Smooth muscle cell (in vitro differentiated cells): ENCODE measurements around the gene KCTD10. TPM values are rescaled to one million over a fixed set of nuclear protein-coding genes. Genes with fewer than 3 reads are reported as not detected.

Experiments used
- DNase-seq: peaks from one replicate; lab custom pipeline; 2025; ENCODE audit not compliant: unreplicated experiment; lab: John Stamatoyannopoulos, UW
- H2AFZ ChIP-seq: fragments of 200-600 bp; sonication (generic); 2 replicates; pipeline ENCODE4 v1.6.0; 2016; ENCODE audit warnings: antibody characterized with exemption, low read depth, mild to moderate bottlenecking
- H3F3A ChIP-seq: fragments of 200-600 bp; sonication (generic); 2 replicates; pipeline ENCODE4 v1.6.0; 2017; ENCODE audit warnings: antibody characterized with exemption, low read depth
- H3K27ac ChIP-seq: fragments of 200-600 bp; sonication (generic); 2 replicates; pipeline ENCODE4 v1.5.1; 2016; ENCODE audit warnings: low read depth, mild to moderate bottlenecking
- H3K27me3 ChIP-seq: fragments of 200-600 bp; sonication (generic); 2 replicates; pipeline ENCODE4 v1.6.1; 2016; ENCODE audit warnings: low read depth, mild to moderate bottlenecking
- H3K36me3 ChIP-seq: fragments of 200-600 bp; sonication (generic); 2 replicates; pipeline ENCODE4 v1.5.1; 2016; ENCODE audit warnings: low read depth
- H3K4me1 ChIP-seq: fragments of 200-600 bp; sonication (generic); 2 replicates; pipeline ENCODE4 v1.5.1; 2016; ENCODE audit warnings: low read depth
- H3K4me2 ChIP-seq: fragments of 200-600 bp; sonication (generic); 2 replicates; pipeline ENCODE4 v1.6.0; 2016; ENCODE audit warnings: mild to moderate bottlenecking
- H3K4me3 ChIP-seq: fragments of 200-600 bp; sonication (generic); 2 replicates; pipeline ENCODE4 v1.5.1; 2016; ENCODE audit warnings: mild to moderate bottlenecking
- H3K79me2 ChIP-seq: fragments of 200-600 bp; sonication (generic); 2 replicates; pipeline ENCODE4 v1.6.0; 2016; ENCODE audit warnings: low read depth, mild to moderate bottlenecking
- H3K9ac ChIP-seq: fragments of 200-600 bp; sonication (generic); 2 replicates; pipeline ENCODE4 v1.6.0; 2016; ENCODE audit warnings: low read depth
- H3K9me3 ChIP-seq: fragments of 200-600 bp; sonication (generic); replicated peaks from 2 replicates; pipeline ENCODE4 v1.5.1; 2016; ENCODE audit warnings: low read depth
- H4K20me1 ChIP-seq: fragments of 200-600 bp; sonication (generic); 2 replicates; pipeline ENCODE4 v1.6.0; 2016; ENCODE audit warnings: low read depth
- CTCF ChIP-seq: fragments of 200-600 bp; sonication (generic); IDR thresholded peaks from 2 replicates; pipeline ENCODE4 v1.5.1; 2017; ENCODE audit warnings: borderline replicate concordance, mild to moderate bottlenecking, antibody characterized with exemption; ENCODE audit not compliant: insufficient read depth, poor library complexity, severe bottlenecking
- WGBS: methylation state at CpG from one replicate; pipeline ENCODE4 v1.1.7; 2016; ENCODE audit warnings: low lambda C conversion rate; 5-methylcytosine and 5-hydroxymethylcytosine counted together
- polyA plus RNA-seq: library from polyadenylated mRNA; unstranded; fragments of >200 nt; fragmentation: Nextera tagmentation; extraction: Ambion mirVana; gene quantifications from 2 replicates; pipeline ENCODE4 v1.2.1, GENCODE V29; 2016
- total RNA-seq: library from RNA; depleted of rRNA; stranded (reverse); fragments of >200 nt; gene quantifications from 2 replicates; pipeline ENCODE4 v1.2.3, GENCODE V29; 2014

KCTD10 gene
- total and polyA plus RNA-seq, 2 experiments from 2014 or later = 79.6 to 89.7 TPM

GRCh38 chr12:109452489-109452888, 24.6 kb downstream of the KCTD10 start:
- Histone ChIP-seq H3K4me2 (no peak overlapping the region), H3K36me3 (peaks cover 27% of the 10 kb centered on the region), H3K27ac (no peak overlapping the region), H3K4me1 (peaks cover 3% of the 10 kb centered on the region), H4K20me1 (peaks cover 44% of the 10 kb centered on the region), H2AFZ (no peak overlapping the region), H3K79me2 (peaks cover 84% of the 10 kb centered on the region), H3K9ac (no peak overlapping the region), H3K27me3 (no peaks in the 10 kb centered on the region), H3F3A (peaks cover 8% of the 10 kb centered on the region), H3K4me3 (no peak overlapping the region), H3K9me3 (no peaks in the 10 kb centered on the region)
- 88% methylated on average over 2 of the region's 2 CpGs for WGBS
- TF ChIP-seq CTCF = no peak
- DNase-seq = no peak

GRCh38 chr12:109451400-109451799, 25.7 kb downstream of the KCTD10 start:
- no peaks in the 10 kb centered on the region for H3K9me3 ChIP-seq
- DNase-seq = no peak
- no peaks in the 10 kb centered on the region for H3F3A ChIP-seq
- no peak overlapping the region for H3K4me2 ChIP-seq
- no peaks in the 10 kb centered on the region for H3K4me1 ChIP-seq
- H3K79me2 ChIP-seq = peaks cover 73% of the 10 kb centered on the region
- 97% methylated on average over 23 of the region's 23 CpGs for WGBS
- no peak for TF ChIP-seq CTCF
- peaks cover 50% of the 10 kb centered on the region for H4K20me1 ChIP-seq
- no peaks in the 10 kb centered on the region for H3K27me3 ChIP-seq
- H3K36me3 ChIP-seq = peaks cover 27% of the 10 kb centered on the region
- H3K27ac ChIP-seq = no peak overlapping the region
- no peak overlapping the region for H3K9ac ChIP-seq
- H2AFZ ChIP-seq = no peak overlapping the region
- H3K4me3 ChIP-seq = no peak overlapping the region

GRCh38 chr12:109450980-109451379, 26.1 kb downstream of the KCTD10 start:
- DNase-seq = no peak
- H3K27ac ChIP-seq = no peak overlapping the region
- H3K9me3 ChIP-seq = no peaks in the 10 kb centered on the region
- no peak overlapping the region for H3K4me2 ChIP-seq
- no peak for TF ChIP-seq CTCF
- H3K27me3 ChIP-seq = no peaks in the 10 kb centered on the region
- 98% methylated on average over 4 of the region's 4 CpGs for WGBS
- H3F3A ChIP-seq = peaks cover 3% of the 10 kb centered on the region
- peaks cover 27% of the 10 kb centered on the region for H3K36me3 ChIP-seq
- peaks cover 71% of the 10 kb centered on the region for H3K79me2 ChIP-seq
- H3K4me1 ChIP-seq = no peaks in the 10 kb centered on the region
- H3K4me3 ChIP-seq = no peak overlapping the region
- H2AFZ ChIP-seq = no peak overlapping the region
- peaks cover 50% of the 10 kb centered on the region for H4K20me1 ChIP-seq
- no peak overlapping the region for H3K9ac ChIP-seq

GRCh38 chr12:109449845-109450532, 27.1 kb downstream of the KCTD10 start:
- WGBS = 91% methylated on average over 16 of the region's 16 CpGs
- Histone ChIP-seq H3K36me3 (peaks cover 21% of the 10 kb centered on the region), H3K79me2 (peaks cover 61% of the 10 kb centered on the region), H4K20me1 (peaks cover 50% of the 10 kb centered on the region), H2AFZ (no peak overlapping the region), H3K4me2 (no peak overlapping the region), H3K27ac (no peak overlapping the region), H3K27me3 (no peaks in the 10 kb centered on the region), H3K4me1 (no peaks in the 10 kb centered on the region), H3K9ac (no peak overlapping the region), H3F3A (peaks cover 5% of the 10 kb centered on the region), H3K9me3 (no peaks in the 10 kb centered on the region), H3K4me3 (no peak overlapping the region)
- DNase-seq = no peak
- TF ChIP-seq CTCF = no peak
